Sigmoid colon (tissue), 3 donors: ENCODE results near the gene KCNA10.

Source experiments
- CTCF ChIP-seq, 4 experiments: fragments of 450-650 bp in 3 of 4; fragments of 200-600 bp in 1 of 4; IDR thresholded peaks; one replicate each; pipeline ENCODE4 v1.5.1; 2016 to 2019; ENCODE audit warnings: antibody characterized with exemption in 4 of 4, mild to moderate bottlenecking in 3 of 4, moderate library complexity in 2 of 4
- POLR2A ChIP-seq, 2 donors: fragments of 450-650 bp; IDR thresholded peaks; one replicate each; pipeline ENCODE4 v1.6.1; 2016; ENCODE audit warnings: antibody characterized with exemption in 2 of 2, mild to moderate bottlenecking in 2 of 2, moderate library complexity in 2 of 2

GRCh38 chr1:110538921-110539320, 19.9 kb upstream of the KCNA10 start:
- TF ChIP-seq CTCF (IDR thresholded peaks at IDR 0.05) (no peak), POLR2A (IDR thresholded peaks at IDR 0.05) (no peak)
